Uterus (tissue), 2 donors: Measurements from ENCODE around the gene RBMS3.

Experiments used
- POLR2A ChIP-seq, 2 donors: fragments of 450-650 bp; IDR thresholded peaks; one replicate each; pipeline ENCODE4 v1.6.1; 2016; ENCODE audit warnings: antibody characterized with exemption in 2 of 2, mild to moderate bottlenecking in 1 of 2, moderate library complexity in 1 of 2
- TF ChIP-seq, protein P1 (sequence below), 4 experiments: fragments of 200-600 bp in 2 of 4; fragments of 450-650 bp in 2 of 4; sonication (generic) in 2 of 4; IDR thresholded peaks; one replicate each; pipeline ENCODE4 v1.5.1; 2016 to 2019; ENCODE audit warnings: antibody characterized with exemption in 4 of 4, mild to moderate bottlenecking in 2 of 4, moderate library complexity in 1 of 4

DNA sequence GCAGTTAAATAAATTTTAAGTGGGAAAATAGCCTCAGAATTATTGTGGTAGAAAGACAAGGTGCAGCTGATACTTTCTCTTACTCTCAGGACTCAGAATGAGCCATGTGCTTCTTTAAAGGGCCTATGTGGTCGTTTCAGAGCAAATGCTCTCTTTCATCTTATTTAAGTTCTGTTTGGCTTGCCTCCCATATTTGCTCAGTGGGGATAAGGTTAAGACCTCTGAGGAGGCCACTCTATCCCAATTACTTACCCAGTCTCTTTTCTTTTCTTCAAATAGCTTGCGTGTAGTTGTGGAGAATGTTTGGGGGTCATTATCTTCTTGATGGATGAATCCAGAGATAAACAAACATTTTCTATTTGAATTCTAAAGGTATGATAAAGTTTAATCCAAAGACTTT, 221.9 kb downstream of the RBMS3 start:
- no peak for TF ChIP-seq POLR2A (IDR thresholded peaks at IDR 0.05)
- TF ChIP-seq, protein P1, sequence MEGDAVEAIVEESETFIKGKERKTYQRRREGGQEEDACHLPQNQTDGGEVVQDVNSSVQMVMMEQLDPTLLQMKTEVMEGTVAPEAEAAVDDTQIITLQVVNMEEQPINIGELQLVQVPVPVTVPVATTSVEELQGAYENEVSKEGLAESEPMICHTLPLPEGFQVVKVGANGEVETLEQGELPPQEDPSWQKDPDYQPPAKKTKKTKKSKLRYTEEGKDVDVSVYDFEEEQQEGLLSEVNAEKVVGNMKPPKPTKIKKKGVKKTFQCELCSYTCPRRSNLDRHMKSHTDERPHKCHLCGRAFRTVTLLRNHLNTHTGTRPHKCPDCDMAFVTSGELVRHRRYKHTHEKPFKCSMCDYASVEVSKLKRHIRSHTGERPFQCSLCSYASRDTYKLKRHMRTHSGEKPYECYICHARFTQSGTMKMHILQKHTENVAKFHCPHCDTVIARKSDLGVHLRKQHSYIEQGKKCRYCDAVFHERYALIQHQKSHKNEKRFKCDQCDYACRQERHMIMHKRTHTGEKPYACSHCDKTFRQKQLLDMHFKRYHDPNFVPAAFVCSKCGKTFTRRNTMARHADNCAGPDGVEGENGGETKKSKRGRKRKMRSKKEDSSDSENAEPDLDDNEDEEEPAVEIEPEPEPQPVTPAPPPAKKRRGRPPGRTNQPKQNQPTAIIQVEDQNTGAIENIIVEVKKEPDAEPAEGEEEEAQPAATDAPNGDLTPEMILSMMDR (IDR thresholded peaks at IDR 0.05), result no peak
